Measurements from ENCODE around the gene AOPEP.

Gene AOPEP

DNA sequence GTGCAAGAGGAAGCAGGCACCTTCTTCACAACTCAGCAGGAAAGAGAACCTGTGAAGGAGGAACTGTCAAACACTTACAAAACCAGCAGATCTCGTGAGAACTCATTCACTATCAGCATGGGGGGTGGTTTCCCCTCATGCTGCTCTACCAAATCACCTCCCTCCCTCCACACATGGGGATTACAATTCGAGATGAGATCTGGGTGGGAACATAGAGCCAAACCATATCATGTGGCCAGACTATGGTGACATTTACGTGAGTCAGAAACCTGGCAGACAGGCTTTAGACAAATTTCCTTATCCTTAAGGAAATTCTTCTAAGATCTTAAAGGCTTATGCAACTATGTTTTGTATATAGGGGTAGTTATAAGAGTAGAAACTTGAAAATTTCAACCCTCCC lies 8.7 kb upstream of the AOPEP start:
- no peak overlapping the region for H3K27ac ChIP-seq (ENCODE audit: low read depth, low read length)

DNA sequence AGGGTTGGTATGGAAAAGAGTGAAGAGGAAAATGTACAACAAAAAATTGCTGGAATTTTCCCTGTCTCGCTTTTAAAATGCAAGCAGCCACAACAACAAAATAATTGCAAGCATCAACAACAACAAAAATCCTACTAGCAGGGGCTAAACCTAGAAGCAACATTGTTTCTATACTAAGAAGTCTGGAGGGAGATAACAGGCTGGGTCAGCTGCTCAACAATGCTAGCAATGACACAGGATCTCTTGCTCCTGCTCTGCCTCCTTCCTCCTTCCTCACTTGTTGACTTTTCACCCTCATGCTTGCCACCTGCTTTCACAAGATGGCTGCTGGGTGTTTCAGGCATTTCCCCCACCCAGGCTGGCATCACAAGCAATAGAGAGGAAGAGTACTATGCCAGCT lies 7.6 kb upstream of the AOPEP start:
- Histone ChIP-seq H3K36me3 (ENCODE audit: control insufficient read depth, insufficient read depth, low read length) (no peaks in the 10 kb centered on the region), H3K27ac (ENCODE audit: low read depth, low read length) (no peak overlapping the region), H3K9me3 (ENCODE audit: control insufficient read depth, insufficient read depth, low read length) (no peaks in the 10 kb centered on the region), H3K27me3 (ENCODE audit: control insufficient read depth, insufficient read depth, low read length) (no peaks in the 10 kb centered on the region), H3K4me1 (ENCODE audit: control insufficient read depth, insufficient read depth, low read length) (no peaks in the 10 kb centered on the region), H3K4me3 (ENCODE audit: low read depth, low read length) (no peak overlapping the region), H3K9ac (ENCODE audit: low read depth, low read length) (no peak overlapping the region)

More for the DNA sequence above, 8.7 kb upstream of the AOPEP start:
- Histone ChIP-seq H3K4me1 (ENCODE audit: control insufficient read depth, insufficient read depth, low read length) (no peaks in the 10 kb centered on the region), H3K9me3 (ENCODE audit: control insufficient read depth, insufficient read depth, low read length) (no peaks in the 10 kb centered on the region), H3K9ac (ENCODE audit: low read depth, low read length) (no peak overlapping the region), H3K4me3 (ENCODE audit: low read depth, low read length) (no peak overlapping the region), H3K27me3 (ENCODE audit: control insufficient read depth, insufficient read depth, low read length) (no peaks in the 10 kb centered on the region), H3K36me3 (ENCODE audit: control insufficient read depth, insufficient read depth, low read length) (no peaks in the 10 kb centered on the region)

DNA sequence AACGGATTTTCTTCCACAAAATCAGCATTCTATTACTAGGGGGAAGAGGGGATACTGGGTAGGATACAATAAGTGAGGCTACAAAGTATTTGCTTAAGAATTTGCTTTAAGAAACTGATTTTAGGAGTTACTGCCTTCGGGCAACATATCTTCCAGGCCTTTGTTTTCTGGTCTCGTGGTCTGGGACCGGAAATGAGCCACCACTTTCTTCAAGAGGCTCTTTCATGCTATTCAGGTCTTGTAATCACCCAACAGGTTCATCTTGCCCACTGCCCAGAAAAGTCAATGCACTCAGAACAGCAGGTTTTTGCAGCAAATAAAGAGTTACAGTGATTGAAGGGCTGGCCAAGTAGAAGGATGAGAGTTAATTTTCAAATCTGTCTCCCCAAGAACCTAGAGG lies 6.6 kb upstream of the AOPEP start:
- H3K27me3 ChIP-seq (ENCODE audit: control insufficient read depth, insufficient read depth, low read length), result no peaks in the 10 kb centered on the region
- no peaks in the 10 kb centered on the region for H3K36me3 ChIP-seq (ENCODE audit: control insufficient read depth, insufficient read depth, low read length)
- no peak overlapping the region for H3K27ac ChIP-seq (ENCODE audit: low read depth, low read length)
- no peaks in the 10 kb centered on the region for H3K9me3 ChIP-seq (ENCODE audit: control insufficient read depth, insufficient read depth, low read length)
- no peak overlapping the region for H3K9ac ChIP-seq (ENCODE audit: low read depth, low read length)
- H3K4me1 ChIP-seq (ENCODE audit: control insufficient read depth, insufficient read depth, low read length), result no peaks in the 10 kb centered on the region
- no peak overlapping the region for H3K4me3 ChIP-seq (ENCODE audit: low read depth, low read length)

GRCh38 chr9:94720846-94721549 lies 5.5 kb upstream of the AOPEP start:
- Histone ChIP-seq H3K4me1 (ENCODE audit: control insufficient read depth, insufficient read depth, low read length) (no peaks in the 10 kb centered on the region), H3K27me3 (ENCODE audit: control insufficient read depth, insufficient read depth, low read length) (no peaks in the 10 kb centered on the region), H3K4me3 (ENCODE audit: low read depth, low read length) (no peak overlapping the region), H3K9ac (ENCODE audit: low read depth, low read length) (no peak overlapping the region), H3K9me3 (ENCODE audit: control insufficient read depth, insufficient read depth, low read length) (no peaks in the 10 kb centered on the region), H3K27ac (ENCODE audit: low read depth, low read length) (no peak overlapping the region), H3K36me3 (ENCODE audit: control insufficient read depth, insufficient read depth, low read length) (no peaks in the 10 kb centered on the region)

DNA sequence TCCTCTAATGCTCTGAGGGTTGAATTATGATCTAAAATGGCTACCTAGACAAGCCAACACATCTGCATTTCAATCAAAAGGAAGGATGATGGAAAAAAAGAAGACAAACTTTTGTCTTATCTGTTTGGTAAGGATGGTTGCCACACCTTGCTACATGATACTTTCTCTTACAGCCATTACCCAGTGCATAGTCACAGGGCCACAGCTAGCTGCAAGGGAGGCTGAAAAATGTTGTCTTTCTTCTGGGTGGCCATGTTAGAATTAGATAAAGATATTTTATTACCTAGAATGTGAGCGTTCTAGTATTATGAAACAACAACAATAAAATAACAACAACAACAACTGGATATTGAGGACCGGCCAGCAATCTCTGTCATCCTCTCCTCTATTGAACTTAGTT lies 4.7 kb upstream of the AOPEP start:
- H3K4me1 ChIP-seq (ENCODE audit: control insufficient read depth, insufficient read depth, low read length), result no peaks in the 10 kb centered on the region
- H3K27ac ChIP-seq (ENCODE audit: low read depth, low read length), result no peak overlapping the region
- no peak overlapping the region for H3K9ac ChIP-seq (ENCODE audit: low read depth, low read length)
- no peaks in the 10 kb centered on the region for H3K36me3 ChIP-seq (ENCODE audit: control insufficient read depth, insufficient read depth, low read length)
- no peaks in the 10 kb centered on the region for H3K9me3 ChIP-seq (ENCODE audit: control insufficient read depth, insufficient read depth, low read length)
- no peak overlapping the region for H3K4me3 ChIP-seq (ENCODE audit: low read depth, low read length)
- H3K27me3 ChIP-seq (ENCODE audit: control insufficient read depth, insufficient read depth, low read length), result no peaks in the 10 kb centered on the region

GRCh38 chr9:94725293-94725692 lies 1.2 kb upstream of the AOPEP start:
- no peak overlapping the region for H3K9ac ChIP-seq (ENCODE audit: low read depth, low read length)
- H3K36me3 ChIP-seq (ENCODE audit: control insufficient read depth, insufficient read depth, low read length), result no peaks in the 10 kb centered on the region
- H3K27me3 ChIP-seq (ENCODE audit: control insufficient read depth, insufficient read depth, low read length), result no peaks in the 10 kb centered on the region
- no peaks in the 10 kb centered on the region for H3K4me1 ChIP-seq (ENCODE audit: control insufficient read depth, insufficient read depth, low read length)
- no peak overlapping the region for H3K4me3 ChIP-seq (ENCODE audit: low read depth, low read length)
- no peaks in the 10 kb centered on the region for H3K9me3 ChIP-seq (ENCODE audit: control insufficient read depth, insufficient read depth, low read length)
- no peak overlapping the region for H3K27ac ChIP-seq (ENCODE audit: low read depth, low read length)

DNA sequence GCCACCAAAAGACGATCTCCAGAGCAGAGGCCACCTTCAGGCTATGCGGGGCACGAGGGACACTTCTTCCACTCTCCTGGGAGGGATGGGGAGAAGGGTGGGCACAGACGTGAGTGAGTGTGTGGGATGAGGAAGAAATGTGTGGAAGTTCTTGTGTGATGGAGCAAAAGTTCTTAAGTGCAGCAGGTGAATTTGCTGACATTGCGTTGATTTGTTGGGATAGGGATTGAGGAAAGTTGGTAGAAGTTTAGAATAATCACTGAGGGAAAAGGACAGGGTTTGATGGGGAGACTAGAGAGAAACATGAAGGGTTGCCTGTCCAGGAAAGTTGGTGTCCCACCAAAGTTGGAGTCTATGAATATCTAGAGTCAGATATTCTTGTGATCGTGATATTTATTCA lies 2.2 kb downstream of the AOPEP start:
- Histone ChIP-seq H3K27ac (ENCODE audit: low read depth, low read length) (no peak overlapping the region), H3K36me3 (ENCODE audit: control insufficient read depth, insufficient read depth, low read length) (0 out of 2 replicates have a peak, but pooled peaks cover 3% of the 10 kb centered on the region), H3K4me3 (ENCODE audit: low read depth, low read length) (no peak overlapping the region), H3K9me3 (ENCODE audit: control insufficient read depth, insufficient read depth, low read length) (no peaks in the 10 kb centered on the region), H3K27me3 (ENCODE audit: control insufficient read depth, insufficient read depth, low read length) (no peaks in the 10 kb centered on the region), H3K9ac (ENCODE audit: low read depth, low read length) (no peak overlapping the region), H3K4me1 (ENCODE audit: control insufficient read depth, insufficient read depth, low read length) (no peaks in the 10 kb centered on the region)

DNA sequence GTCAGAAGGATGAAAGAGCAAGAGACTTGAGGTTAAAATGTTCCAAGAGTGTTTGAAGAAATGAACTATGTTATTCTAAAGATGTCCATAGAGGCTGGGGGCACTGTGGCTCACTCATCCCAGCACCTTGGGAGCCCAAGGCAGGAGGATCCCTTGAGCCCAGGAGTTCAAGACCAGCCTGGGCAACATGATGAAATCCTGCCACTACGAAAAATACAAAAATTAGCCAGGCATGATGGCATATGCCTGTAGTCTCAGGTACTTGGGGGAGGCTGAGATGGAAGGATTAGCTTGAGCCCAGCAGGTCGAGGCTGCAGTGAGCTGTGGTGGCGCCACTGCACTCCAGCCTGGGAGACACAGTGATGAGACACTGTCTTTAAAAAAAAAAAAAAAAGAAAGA lies 2.7 kb downstream of the AOPEP start:
- Histone ChIP-seq H3K9ac (ENCODE audit: low read depth, low read length) (no peak overlapping the region), H3K27ac (ENCODE audit: low read depth, low read length) (no peak overlapping the region), H3K4me3 (ENCODE audit: low read depth, low read length) (no peak overlapping the region), H3K36me3 (ENCODE audit: control insufficient read depth, insufficient read depth, low read length) (0 out of 2 replicates have a peak, but pooled peaks cover 3% of the 10 kb centered on the region), H3K4me1 (ENCODE audit: control insufficient read depth, insufficient read depth, low read length) (no peaks in the 10 kb centered on the region), H3K27me3 (ENCODE audit: control insufficient read depth, insufficient read depth, low read length) (no peaks in the 10 kb centered on the region), H3K9me3 (ENCODE audit: control insufficient read depth, insufficient read depth, low read length) (no peaks in the 10 kb centered on the region)

DNA sequence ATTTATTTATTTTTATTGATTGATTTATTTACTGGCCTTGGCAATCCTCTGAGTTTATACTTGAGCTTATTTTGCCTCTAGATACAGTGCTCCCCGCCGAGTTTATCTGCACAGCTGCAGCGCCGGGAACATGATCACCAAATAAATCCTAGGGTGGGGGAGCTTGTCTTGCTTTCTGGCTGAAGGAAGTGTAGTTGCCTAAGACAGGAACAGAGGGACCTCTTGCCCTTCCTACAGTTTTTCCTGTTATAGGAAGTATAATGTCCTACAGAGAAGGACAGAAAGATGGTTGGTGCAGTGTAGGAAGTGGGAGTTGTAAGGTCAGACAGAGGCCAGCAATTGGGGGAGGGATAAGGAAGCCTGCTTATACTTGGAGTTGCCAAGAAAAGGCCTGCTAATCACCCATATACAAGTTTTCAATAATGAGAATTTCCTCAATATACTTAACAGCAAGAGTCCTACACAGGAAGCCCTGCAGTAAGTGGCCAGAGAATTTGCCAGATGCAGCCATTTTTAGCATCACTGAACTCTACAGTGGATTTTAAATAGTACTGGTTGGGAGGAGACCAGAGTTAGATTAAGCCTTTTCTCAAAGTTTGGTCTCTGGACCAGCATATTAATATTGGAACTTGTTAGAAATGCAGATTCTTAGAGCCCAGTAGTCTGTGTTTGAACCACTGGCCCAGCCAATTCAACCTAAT lies 7.7 kb downstream of the AOPEP start:
- no peak overlapping the region for H3K27ac ChIP-seq (ENCODE audit: low read depth, low read length)
- no peaks in the 10 kb centered on the region for H3K4me1 ChIP-seq (ENCODE audit: control insufficient read depth, insufficient read depth, low read length)
- H3K9me3 ChIP-seq (ENCODE audit: control insufficient read depth, insufficient read depth, low read length), result no peaks in the 10 kb centered on the region

GRCh38 chr9:94736759-94737158 lies 10.3 kb downstream of the AOPEP start:
- H3K9ac ChIP-seq (ENCODE audit: low read depth, low read length), result no peak overlapping the region
- no peaks in the 10 kb centered on the region for H3K4me1 ChIP-seq (ENCODE audit: control insufficient read depth, insufficient read depth, low read length)
- no peak overlapping the region for H3K27ac ChIP-seq (ENCODE audit: low read depth, low read length)
- 0 out of 2 replicates have a peak, but pooled peaks cover 3% of the 10 kb centered on the region for H3K36me3 ChIP-seq (ENCODE audit: control insufficient read depth, insufficient read depth, low read length)
- H3K4me3 ChIP-seq (ENCODE audit: low read depth, low read length), result no peak overlapping the region
- H3K27me3 ChIP-seq (ENCODE audit: control insufficient read depth, insufficient read depth, low read length), result no peaks in the 10 kb centered on the region
- no peaks in the 10 kb centered on the region for H3K9me3 ChIP-seq (ENCODE audit: control insufficient read depth, insufficient read depth, low read length)

More for the DNA sequence above, 7.7 kb downstream of the AOPEP start:
- H3K9ac ChIP-seq (ENCODE audit: low read depth, low read length), result no peak overlapping the region
- H3K36me3 ChIP-seq (ENCODE audit: control insufficient read depth, insufficient read depth, low read length), result 0 out of 2 replicates have a peak, but pooled peaks cover 3% of the 10 kb centered on the region
- H3K27me3 ChIP-seq (ENCODE audit: control insufficient read depth, insufficient read depth, low read length), result no peaks in the 10 kb centered on the region
- no peak overlapping the region for H3K4me3 ChIP-seq (ENCODE audit: low read depth, low read length)

DNA sequence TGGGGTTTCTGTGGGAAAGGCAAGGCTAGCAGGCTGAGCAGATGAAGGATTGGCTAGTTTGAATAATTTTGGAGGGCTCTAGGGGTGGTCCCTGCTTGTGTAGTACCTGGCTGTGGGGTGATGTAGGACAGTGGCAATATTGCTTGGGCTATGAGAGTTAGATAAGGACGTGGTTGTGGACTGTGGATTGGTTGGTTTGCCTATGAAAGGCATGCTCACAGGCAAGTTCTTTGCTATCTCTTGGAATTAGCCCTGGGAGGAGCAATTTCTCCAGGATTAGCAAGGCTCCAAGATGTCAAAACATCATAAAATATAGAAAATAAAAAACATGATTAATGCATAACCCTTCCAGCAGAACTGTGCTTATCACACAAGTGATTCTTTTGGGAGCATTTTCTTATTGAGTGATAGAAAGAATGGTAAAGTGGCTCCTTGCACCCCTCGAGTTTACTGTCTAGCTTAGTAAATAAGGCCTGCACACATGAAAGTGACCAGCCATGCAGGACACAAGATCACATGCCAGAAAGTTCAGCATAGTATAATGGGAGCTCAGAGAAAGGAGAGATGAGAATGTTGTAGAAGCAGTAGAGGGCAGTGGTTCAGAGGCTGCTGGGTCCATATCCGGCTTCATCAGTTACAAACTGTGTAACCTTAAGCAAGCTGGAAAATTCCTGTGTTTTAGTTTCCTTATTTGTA lies 13.8 kb downstream of the AOPEP start:
- no peak overlapping the region for H3K9ac ChIP-seq (ENCODE audit: low read depth, low read length)
- H3K27me3 ChIP-seq (ENCODE audit: control insufficient read depth, insufficient read depth, low read length), result no peaks in the 10 kb centered on the region
- H3K9me3 ChIP-seq (ENCODE audit: control insufficient read depth, insufficient read depth, low read length), result no peaks in the 10 kb centered on the region
- H3K36me3 ChIP-seq (ENCODE audit: control insufficient read depth, insufficient read depth, low read length), result 0 out of 2 replicates have a peak, but pooled peaks cover 3% of the 10 kb centered on the region
- no peak overlapping the region for H3K27ac ChIP-seq (ENCODE audit: low read depth, low read length)
- H3K4me1 ChIP-seq (ENCODE audit: control insufficient read depth, insufficient read depth, low read length), result no peaks in the 10 kb centered on the region
- no peak overlapping the region for H3K4me3 ChIP-seq (ENCODE audit: low read depth, low read length)
